HK-2 (cell line): ENCODE results near the gene ARMC5.

Experiments
- DNase-seq: peaks from one replicate; pipeline ENCODE4 v3.0.0-alpha.2; 2018; ENCODE audit not compliant: unreplicated experiment

ARMC5 gene

GRCh38 chr16:31461201-31461920, 2.1 kb downstream of the ARMC5 start:
- no peak for DNase-seq

- DNase-seq = no peak
These were observed 2.9 kb downstream of the ARMC5 start for GRCh38 chr16:31461921-31462804.

GRCh38 chr16:31464348-31464769, 5.1 kb downstream of the ARMC5 start:
- DNase-seq = no peak

GRCh38 chr16:31464781-31465260, 5.5 kb downstream of the ARMC5 start:
- no peak for DNase-seq

GRCh38 chr16:31465788-31466370, 6.6 kb downstream of the ARMC5 start:
- DNase-seq = no peak

GRCh38 chr16:31466381-31466841, 7.1 kb downstream of the ARMC5 start:
- no peak for DNase-seq

- DNase-seq = no peak
These were observed 8.0 kb downstream of the ARMC5 start for GRCh38 chr16:31467151-31467773.

GRCh38 chr16:31467858-31468257, 8.6 kb downstream of the ARMC5 start:
- DNase-seq = no peak

- no peak for DNase-seq
These were observed 11.3 kb downstream of the ARMC5 start for GRCh38 chr16:31470615-31471014.

GRCh38 chr16:31471241-31471874, 12.1 kb downstream of the ARMC5 start:
- no peak for DNase-seq

- DNase-seq = peak; percentile 90
These were observed 12.8 kb downstream of the ARMC5 start, which contains the start of gene TGFB1I1 for GRCh38 chr16:31471875-31472708. TGFB1I1 (plus strand) TSS chr16:31472152; CDS start chr16:31472189, 37 bp downstream.

GRCh38 chr16:31472709-31473203, 13.5 kb downstream of the ARMC5 start:
- peak; percentile 95 for DNase-seq

- DNase-seq = no peak
These were observed 14.1 kb downstream of the ARMC5 start for GRCh38 chr16:31473264-31473984.

- no peak for DNase-seq
These were observed 14.9 kb downstream of the ARMC5 start for GRCh38 chr16:31474173-31474714.

GRCh38 chr16:31474773-31475738, 15.8 kb downstream of the ARMC5 start:
- DNase-seq = no peak

GRCh38 chr16:31475946-31476302, 16.6 kb downstream of the ARMC5 start:
- no peak for DNase-seq

GRCh38 chr16:31476303-31477219, 17.3 kb downstream of the ARMC5 start:
- no peak for DNase-seq
